CD14-positive monocyte (primary cell): ENCODE data around the gene HOXA11. TPM values are rescaled to one million over a fixed set of nuclear protein-coding genes. Genes with fewer than 3 reads are reported as not detected.

ENCODE experiments used
- DNase-seq, 3 donors: peaks; one replicate each; pipeline ENCODE4 v3.0.0-alpha.2; 2011 to 2022
- H2AFZ ChIP-seq: 2 replicates; pipeline ENCODE4 v1.6.0; 2012; ENCODE audit warnings: mild to moderate bottlenecking, low read depth, low read length, inconsistent platforms; ENCODE audit not compliant: insufficient read depth, poor library complexity, severe bottlenecking
- H3K27ac ChIP-seq, 2 donors: 1 replicate in 1 of 2; 2 replicates in 1 of 2; pipeline ENCODE4 v1.5.1; 2012 to 2013; ENCODE audit warnings: low read length in 2 of 2, control low read depth in 1 of 2, inconsistent platforms in 1 of 2, low read depth in 1 of 2, mild to moderate bottlenecking in 1 of 2
- H3K27me3 ChIP-seq, 2 donors: one replicate each; pipeline versions ENCODE4 v1.6.0 to v1.6.1; 2011 to 2013; ENCODE audit warnings: low read length in 2 of 2; ENCODE audit not compliant: control insufficient read depth in 2 of 2, insufficient read depth in 2 of 2
- H3K36me3 ChIP-seq, 2 donors: replicated peaks in 1 of 2; 1 replicate in 1 of 2; 2 replicates in 1 of 2; pipeline versions ENCODE4 v1.5.1 to v1.6.1; 2012 to 2013; ENCODE audit warnings: low read length in 2 of 2, control low read depth in 1 of 2, inconsistent platforms in 1 of 2, mild to moderate bottlenecking in 1 of 2; ENCODE audit not compliant: insufficient read depth in 2 of 2, control insufficient read depth in 1 of 2
- H3K4me1 ChIP-seq, 2 donors: 1 replicate in 1 of 2; 2 replicates in 1 of 2; pipeline versions ENCODE4 v1.5.1 to v1.6.1; 2012 to 2013; ENCODE audit warnings: low read length in 2 of 2, control low read depth in 1 of 2, inconsistent platforms in 1 of 2, mild to moderate bottlenecking in 1 of 2, moderate library complexity in 1 of 2; ENCODE audit not compliant: insufficient read depth in 2 of 2, control insufficient read depth in 1 of 2
- H3K4me2 ChIP-seq: replicated peaks from 2 replicates; pipeline ENCODE3; 2012; ENCODE audit warnings: low read length, moderate library complexity, mild to moderate bottlenecking; ENCODE audit not compliant: poor library complexity, severe bottlenecking; ENCODE audit errors: extremely low read depth
- H3K4me3 ChIP-seq, 3 experiments: fragments of 200-600 bp in 1 of 3; sonication (generic) in 1 of 3; replicated peaks in 1 of 3; 1 replicate in 2 of 3; 2 replicates in 1 of 3; pipeline ENCODE4 v1.5.1; 2011 to 2013; ENCODE audit warnings: low read length in 3 of 3, mild to moderate bottlenecking in 3 of 3, control low read depth in 2 of 3, low read depth in 2 of 3, inconsistent platforms in 1 of 3, moderate library complexity in 1 of 3
- H3K79me2 ChIP-seq: 2 replicates; pipeline ENCODE4 v1.6.0; 2012; ENCODE audit warnings: mild to moderate bottlenecking, control low read depth, inconsistent platforms, low read length, moderate library complexity; ENCODE audit not compliant: insufficient read depth
- H3K9ac ChIP-seq: 2 replicates; pipeline ENCODE4 v1.6.0; 2017; ENCODE audit warnings: low read length, mild to moderate bottlenecking; ENCODE audit not compliant: insufficient read depth, poor library complexity, severe bottlenecking
- H3K9me3 ChIP-seq, 2 donors: replicated peaks in 1 of 2; 1 replicate in 1 of 2; 2 replicates in 1 of 2; pipeline versions ENCODE4 v1.5.1 to v1.6.1; 2012 to 2013; ENCODE audit warnings: low read length in 2 of 2, control low read depth in 1 of 2; ENCODE audit not compliant: control insufficient read depth in 1 of 2, insufficient read depth in 1 of 2
- H4K20me1 ChIP-seq: 2 replicates; pipeline ENCODE4 v1.6.0; 2012; ENCODE audit warnings: mild to moderate bottlenecking, low read length, control low read depth, moderate library complexity; ENCODE audit not compliant: insufficient read depth
- H3K27ac Mint-ChIP-seq, 7 donors: one replicate each; pipeline ENCODE4 v1.8.0; 2020; ENCODE audit warnings: mild to moderate bottlenecking in 7 of 7, mixed read lengths in 7 of 7, moderate library complexity in 6 of 7, inconsistent platforms in 2 of 7
- H3K27me3 Mint-ChIP-seq, 3 donors: one replicate each; pipeline ENCODE4 v1.8.0; 2021 to 2022; ENCODE audit warnings: low read depth in 3 of 3, mild to moderate bottlenecking in 3 of 3, mixed read lengths in 3 of 3, moderate library complexity in 3 of 3, inconsistent platforms in 1 of 3
- H3K36me3 Mint-ChIP-seq, 2 donors: one replicate each; pipeline ENCODE4 v1.8.0; 2020; ENCODE audit warnings: mixed read lengths in 2 of 2, inconsistent platforms in 1 of 2, mild to moderate bottlenecking in 1 of 2
- H3K4me1 Mint-ChIP-seq: one replicate; pipeline ENCODE4 v1.8.0; 2020; ENCODE audit warnings: mild to moderate bottlenecking, mixed read lengths
- H3K4me3 Mint-ChIP-seq, 2 donors: one replicate each; pipeline ENCODE4 v1.8.0; 2020; ENCODE audit warnings: mild to moderate bottlenecking in 2 of 2, mixed read lengths in 2 of 2, moderate library complexity in 1 of 2
- H3K9me3 Mint-ChIP-seq, 7 donors: one replicate each; pipeline ENCODE4 v1.8.0; 2020 to 2022; ENCODE audit warnings: mixed read lengths in 7 of 7, mild to moderate bottlenecking in 6 of 7, moderate library complexity in 6 of 7, inconsistent platforms in 2 of 7
- WGBS: methylation state at CpG from one replicate; pipeline ENCODE4 v1.1.5; 2013; ENCODE audit warnings: missing lambda C conversion rate; ENCODE audit not compliant: insufficient coverage; 5-methylcytosine and 5-hydroxymethylcytosine counted together
- intact Hi-C, 2 donors: fragments of 100-400 bp; cut with micrococcal nuclease; formaldehyde crosslinking; loops; one replicate each; pipeline versions ENCODE4 v1.15.0 to v1.15.1; 2023
- polyA plus RNA-seq, 3 donors: library from polyadenylated mRNA; depleted of rRNA in 1 of 3; unstranded in 2 of 3; stranded (reverse) in 1 of 3; fragments of 300-500 nt in 2 of 3; fragments of >200 nt in 1 of 3; fragmentation: Illumina TruSeq in 2 of 3; gene quantifications; 1 replicate in 2 of 3; 2 replicates in 1 of 3; pipeline ENCODE4 v1.2.3, GENCODE V29; 2012 to 2021
- TF ChIP-seq, protein P1 (sequence below): fragments of 200-600 bp; IDR thresholded peaks from one replicate; pipeline ENCODE4 v1.8.0; 2022; ENCODE audit warnings: antibody characterized with exemption, mild to moderate bottlenecking

Gene HOXA11
- polyA plus RNA-seq, 3 donors, result not detected

DNA sequence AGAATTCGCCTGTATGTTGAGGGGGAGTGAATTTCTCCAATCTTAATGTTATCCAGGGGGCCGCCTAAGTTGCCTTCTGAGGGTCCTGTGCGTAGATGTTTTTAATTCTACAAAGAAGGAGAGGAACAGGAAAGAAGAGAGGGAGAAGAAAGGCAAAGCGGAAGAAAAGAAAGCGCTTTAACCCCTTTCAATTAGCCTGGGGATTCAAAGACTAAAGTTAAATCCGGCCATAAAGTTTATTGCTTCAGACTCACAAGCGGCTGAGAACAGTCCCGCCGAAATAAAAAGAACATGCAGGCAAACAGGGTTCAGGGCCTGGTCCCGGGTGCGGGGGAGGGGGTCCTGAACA lies 46.1 kb downstream of the HOXA11 start:
- peaks cover 0 to 3% of the 10 kb centered on the region in 2 donors for H3K9me3 ChIP-seq

DNA sequence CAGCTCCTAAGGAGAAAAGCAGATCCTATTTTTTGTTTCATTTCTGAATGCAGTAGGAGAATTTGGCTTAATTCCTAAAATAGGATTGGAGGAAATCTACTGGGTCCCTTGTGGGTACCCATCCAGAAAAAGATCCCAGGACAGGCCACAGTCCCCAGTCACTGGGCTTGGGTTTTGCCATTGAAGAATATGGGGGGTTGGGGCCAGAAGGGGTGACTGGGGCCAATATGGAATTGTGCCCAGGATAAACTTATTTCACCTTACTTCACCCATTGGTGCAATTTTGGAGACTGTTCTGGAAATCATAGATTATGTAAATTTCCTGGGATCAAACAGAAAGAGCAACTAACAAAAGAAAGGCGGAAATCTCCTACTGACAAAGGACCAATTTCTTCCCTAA lies 46.6 kb downstream of the HOXA11 start:
- H3K9ac ChIP-seq, result no peak overlapping the region
- H3K4me3 ChIP-seq, result no peak overlapping the region
- no peaks in the 10 kb centered on the region for H4K20me1 ChIP-seq
- H3K4me1 ChIP-seq, result peaks cover 16 to 28% of the 10 kb centered on the region in 2 donors
- no peaks in the 10 kb centered on the region for H3K9me3 ChIP-seq
- H3K79me2 ChIP-seq, result no peaks in the 10 kb centered on the region
- H3K36me3 ChIP-seq, result no peaks in the 10 kb centered on the region
- no peak for DNase-seq
- no peak overlapping the region for H3K4me3 Mint-ChIP-seq
- peaks cover 0 to 2% of the 10 kb centered on the region in 2 donors for H3K36me3 Mint-ChIP-seq
- peaks cover 12 to 36% of the 10 kb centered on the region in 2 donors for H3K27me3 ChIP-seq
- no CpG with 5 or more reads among the region's 1 CpG for WGBS
- TF ChIP-seq, protein P1, sequence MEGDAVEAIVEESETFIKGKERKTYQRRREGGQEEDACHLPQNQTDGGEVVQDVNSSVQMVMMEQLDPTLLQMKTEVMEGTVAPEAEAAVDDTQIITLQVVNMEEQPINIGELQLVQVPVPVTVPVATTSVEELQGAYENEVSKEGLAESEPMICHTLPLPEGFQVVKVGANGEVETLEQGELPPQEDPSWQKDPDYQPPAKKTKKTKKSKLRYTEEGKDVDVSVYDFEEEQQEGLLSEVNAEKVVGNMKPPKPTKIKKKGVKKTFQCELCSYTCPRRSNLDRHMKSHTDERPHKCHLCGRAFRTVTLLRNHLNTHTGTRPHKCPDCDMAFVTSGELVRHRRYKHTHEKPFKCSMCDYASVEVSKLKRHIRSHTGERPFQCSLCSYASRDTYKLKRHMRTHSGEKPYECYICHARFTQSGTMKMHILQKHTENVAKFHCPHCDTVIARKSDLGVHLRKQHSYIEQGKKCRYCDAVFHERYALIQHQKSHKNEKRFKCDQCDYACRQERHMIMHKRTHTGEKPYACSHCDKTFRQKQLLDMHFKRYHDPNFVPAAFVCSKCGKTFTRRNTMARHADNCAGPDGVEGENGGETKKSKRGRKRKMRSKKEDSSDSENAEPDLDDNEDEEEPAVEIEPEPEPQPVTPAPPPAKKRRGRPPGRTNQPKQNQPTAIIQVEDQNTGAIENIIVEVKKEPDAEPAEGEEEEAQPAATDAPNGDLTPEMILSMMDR, result no peak
- H3K4me2 ChIP-seq, result no peak overlapping the region
- no peak overlapping the region for H3K27ac Mint-ChIP-seq
- intact Hi-C loops, result no loop called here
- no peak overlapping the region for H3K27ac ChIP-seq
- no peak overlapping the region for H2AFZ ChIP-seq
- peaks cover 3 to 14% (median 5%) of the 10 kb centered on the region in 7 donors for H3K9me3 Mint-ChIP-seq
- peaks cover 16 to 38% (median 18%) of the 10 kb centered on the region in 3 donors for H3K27me3 Mint-ChIP-seq
- peaks cover 35% of the 10 kb centered on the region for H3K4me1 Mint-ChIP-seq

More for the DNA sequence above, 46.1 kb downstream of the HOXA11 start:
- no peak overlapping the region for H3K9ac ChIP-seq
- Mint-ChIP-seq H3K4me1 (peaks cover 33% of the 10 kb centered on the region), H3K27ac (no peak overlapping the region), H3K4me3 (no peak overlapping the region), H3K9me3 (peaks cover 3 to 16% (median 9%) of the 10 kb centered on the region in 7 donors), H3K27me3 (peaks cover 17 to 40% (median 20%) of the 10 kb centered on the region in 3 donors), H3K36me3 (peaks cover 0 to 2% of the 10 kb centered on the region in 2 donors)
- H3K4me1 ChIP-seq, result peaks cover 16 to 28% of the 10 kb centered on the region in 2 donors
- H3K4me2 ChIP-seq, result no peak overlapping the region
- no peak overlapping the region for H3K27ac ChIP-seq
- peaks cover 12 to 37% of the 10 kb centered on the region in 2 donors for H3K27me3 ChIP-seq
- H3K79me2 ChIP-seq, result no peaks in the 10 kb centered on the region
- H2AFZ ChIP-seq, result no peak overlapping the region
- H3K4me3 ChIP-seq, result no peak overlapping the region
- WGBS, result 91% methylated on average over 7 of the region's 11 CpGs
- no peaks in the 10 kb centered on the region for H3K36me3 ChIP-seq
- TF ChIP-seq, protein P1, result no peak
- intact Hi-C loops, result no loop called here
- DNase-seq, result no peak
- H4K20me1 ChIP-seq, result no peaks in the 10 kb centered on the region
